ENCODE results near the gene TTC31. TPM values are rescaled to one million over a fixed set of nuclear protein-coding genes. Genes with fewer than 3 reads are reported as not detected.

Gene TTC31
- total and polyA plus RNA-seq, 4 donors, result 9.9 to 26.4 (median 15.8) TPM

DNA sequence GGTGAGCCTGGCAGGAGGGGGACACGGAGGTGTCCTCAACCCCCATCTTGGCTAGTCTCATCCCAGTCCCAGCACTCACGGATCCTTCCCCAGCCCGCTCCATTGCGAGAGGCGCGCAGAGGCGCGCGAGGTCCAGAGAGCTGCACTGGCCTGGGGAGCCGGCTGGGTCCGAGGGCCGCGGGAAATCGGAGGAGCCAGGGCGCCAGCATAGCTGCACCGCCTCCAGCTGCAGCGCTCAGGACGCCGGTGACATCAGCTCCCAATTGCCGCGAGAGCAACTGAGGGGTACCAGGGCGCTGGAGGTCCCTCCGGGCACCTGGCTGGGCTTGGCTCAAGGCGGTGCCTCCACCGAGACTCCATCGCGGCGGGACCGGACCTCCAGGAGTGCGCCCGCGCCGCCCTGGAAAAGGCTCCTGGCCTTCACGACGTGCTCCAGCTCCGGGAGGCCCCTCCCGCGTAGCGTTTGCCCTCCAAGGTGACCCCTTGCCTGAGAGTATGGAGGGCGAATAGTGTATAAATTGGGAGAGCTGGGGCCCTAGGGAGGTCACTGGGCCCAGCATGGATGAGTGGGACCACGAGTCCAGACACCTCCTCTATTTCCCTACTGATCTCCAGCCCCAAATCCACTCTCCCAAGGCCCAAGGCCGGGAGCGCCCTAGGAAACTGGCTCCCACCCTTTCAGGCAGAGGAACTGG, 46.6 kb upstream of the TTC31 start:
- no peak overlapping the region for H3K4me3 ChIP-seq (ENCODE audit: low read depth in 1 of 3, low read length in 3 of 3)
- H3K36me3 ChIP-seq (ENCODE audit: control insufficient read depth in 4 of 4, insufficient read depth in 3 of 4, low read depth in 1 of 4, low read length in 3 of 4), result peaks cover 0 to 18% (median 10%) of the 10 kb centered on the region in 4 donors
- TF ChIP-seq YY1 (IDR thresholded peaks at IDR 0.05) (no peak), EGR1 (IDR thresholded peaks at IDR 0.05; ENCODE audit: low read depth in 2 of 2) (no peak), FOXA1 (IDR thresholded peaks at IDR 0.05) (no peak), FOXA2 (IDR thresholded peaks at IDR 0.05) (no peak), HNF4A (conservative IDR thresholded peaks at IDR 0.05) (no peak), TAF1 (conservative IDR thresholded peaks at IDR 0.05) (no peak), SP1 (IDR thresholded peaks at IDR 0.05) (no peak), GABPA (IDR thresholded peaks at IDR 0.05 in 1 of 2, conservative IDR thresholded peaks at IDR 0.05 in 1 of 2) (no peak), RAD21 (IDR thresholded peaks at IDR 0.05) (no peak), RXRA (IDR thresholded peaks at IDR 0.05) (no peak), NR2F2 (IDR thresholded peaks at IDR 0.05) (no peak), JUND (IDR thresholded peaks at IDR 0.05) (no peak), HNF4G (IDR thresholded peaks at IDR 0.05) (no peak)
- TF ChIP-seq, protein P1, sequence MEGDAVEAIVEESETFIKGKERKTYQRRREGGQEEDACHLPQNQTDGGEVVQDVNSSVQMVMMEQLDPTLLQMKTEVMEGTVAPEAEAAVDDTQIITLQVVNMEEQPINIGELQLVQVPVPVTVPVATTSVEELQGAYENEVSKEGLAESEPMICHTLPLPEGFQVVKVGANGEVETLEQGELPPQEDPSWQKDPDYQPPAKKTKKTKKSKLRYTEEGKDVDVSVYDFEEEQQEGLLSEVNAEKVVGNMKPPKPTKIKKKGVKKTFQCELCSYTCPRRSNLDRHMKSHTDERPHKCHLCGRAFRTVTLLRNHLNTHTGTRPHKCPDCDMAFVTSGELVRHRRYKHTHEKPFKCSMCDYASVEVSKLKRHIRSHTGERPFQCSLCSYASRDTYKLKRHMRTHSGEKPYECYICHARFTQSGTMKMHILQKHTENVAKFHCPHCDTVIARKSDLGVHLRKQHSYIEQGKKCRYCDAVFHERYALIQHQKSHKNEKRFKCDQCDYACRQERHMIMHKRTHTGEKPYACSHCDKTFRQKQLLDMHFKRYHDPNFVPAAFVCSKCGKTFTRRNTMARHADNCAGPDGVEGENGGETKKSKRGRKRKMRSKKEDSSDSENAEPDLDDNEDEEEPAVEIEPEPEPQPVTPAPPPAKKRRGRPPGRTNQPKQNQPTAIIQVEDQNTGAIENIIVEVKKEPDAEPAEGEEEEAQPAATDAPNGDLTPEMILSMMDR (IDR thresholded peaks at IDR 0.05; ENCODE audit: low read depth, low read length, missing input control), result no peak
- TF ChIP-seq, protein P2, sequence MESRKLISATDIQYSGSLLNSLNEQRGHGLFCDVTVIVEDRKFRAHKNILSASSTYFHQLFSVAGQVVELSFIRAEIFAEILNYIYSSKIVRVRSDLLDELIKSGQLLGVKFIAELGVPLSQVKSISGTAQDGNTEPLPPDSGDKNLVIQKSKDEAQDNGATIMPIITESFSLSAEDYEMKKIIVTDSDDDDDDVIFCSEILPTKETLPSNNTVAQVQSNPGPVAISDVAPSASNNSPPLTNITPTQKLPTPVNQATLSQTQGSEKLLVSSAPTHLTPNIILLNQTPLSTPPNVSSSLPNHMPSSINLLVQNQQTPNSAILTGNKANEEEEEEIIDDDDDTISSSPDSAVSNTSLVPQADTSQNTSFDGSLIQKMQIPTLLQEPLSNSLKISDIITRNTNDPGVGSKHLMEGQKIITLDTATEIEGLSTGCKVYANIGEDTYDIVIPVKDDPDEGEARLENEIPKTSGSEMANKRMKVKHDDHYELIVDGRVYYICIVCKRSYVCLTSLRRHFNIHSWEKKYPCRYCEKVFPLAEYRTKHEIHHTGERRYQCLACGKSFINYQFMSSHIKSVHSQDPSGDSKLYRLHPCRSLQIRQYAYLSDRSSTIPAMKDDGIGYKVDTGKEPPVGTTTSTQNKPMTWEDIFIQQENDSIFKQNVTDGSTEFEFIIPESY (IDR thresholded peaks at IDR 0.05), result no peak
- TF ChIP-seq, protein P3, sequence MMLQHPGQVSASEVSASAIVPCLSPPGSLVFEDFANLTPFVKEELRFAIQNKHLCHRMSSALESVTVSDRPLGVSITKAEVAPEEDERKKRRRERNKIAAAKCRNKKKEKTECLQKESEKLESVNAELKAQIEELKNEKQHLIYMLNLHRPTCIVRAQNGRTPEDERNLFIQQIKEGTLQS (IDR thresholded peaks at IDR 0.05), result no peak
- TF ChIP-seq, protein P4, sequence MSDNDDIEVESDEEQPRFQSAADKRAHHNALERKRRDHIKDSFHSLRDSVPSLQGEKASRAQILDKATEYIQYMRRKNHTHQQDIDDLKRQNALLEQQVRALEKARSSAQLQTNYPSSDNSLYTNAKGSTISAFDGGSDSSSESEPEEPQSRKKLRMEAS (IDR thresholded peaks at IDR 0.05), result no peak
- H3K27ac ChIP-seq (ENCODE audit: low read depth in 1 of 2, low read length in 2 of 2), result no peak overlapping the region
- 91% methylated on average over 43 of the region's 43 CpGs for WGBS
- H3K9me3 ChIP-seq (ENCODE audit: control insufficient read depth in 4 of 4, low read length in 3 of 4), result no peaks in the 10 kb centered on the region
- H3K4me1 ChIP-seq (ENCODE audit: control insufficient read depth in 4 of 4, insufficient read depth in 4 of 4, low read length in 3 of 4), result peaks cover 18 to 53% (median 44%) of the 10 kb centered on the region in 4 donors
- DNase-seq (ENCODE audit: low spot score), result no peak
- no peak overlapping the region for H3K9ac ChIP-seq (ENCODE audit: low read depth in 1 of 2, low read length in 2 of 2)
- H3K27me3 ChIP-seq (ENCODE audit: control insufficient read depth in 4 of 4, insufficient read depth in 4 of 4, low read length in 3 of 4), result no peaks in the 10 kb centered on the region

DNA sequence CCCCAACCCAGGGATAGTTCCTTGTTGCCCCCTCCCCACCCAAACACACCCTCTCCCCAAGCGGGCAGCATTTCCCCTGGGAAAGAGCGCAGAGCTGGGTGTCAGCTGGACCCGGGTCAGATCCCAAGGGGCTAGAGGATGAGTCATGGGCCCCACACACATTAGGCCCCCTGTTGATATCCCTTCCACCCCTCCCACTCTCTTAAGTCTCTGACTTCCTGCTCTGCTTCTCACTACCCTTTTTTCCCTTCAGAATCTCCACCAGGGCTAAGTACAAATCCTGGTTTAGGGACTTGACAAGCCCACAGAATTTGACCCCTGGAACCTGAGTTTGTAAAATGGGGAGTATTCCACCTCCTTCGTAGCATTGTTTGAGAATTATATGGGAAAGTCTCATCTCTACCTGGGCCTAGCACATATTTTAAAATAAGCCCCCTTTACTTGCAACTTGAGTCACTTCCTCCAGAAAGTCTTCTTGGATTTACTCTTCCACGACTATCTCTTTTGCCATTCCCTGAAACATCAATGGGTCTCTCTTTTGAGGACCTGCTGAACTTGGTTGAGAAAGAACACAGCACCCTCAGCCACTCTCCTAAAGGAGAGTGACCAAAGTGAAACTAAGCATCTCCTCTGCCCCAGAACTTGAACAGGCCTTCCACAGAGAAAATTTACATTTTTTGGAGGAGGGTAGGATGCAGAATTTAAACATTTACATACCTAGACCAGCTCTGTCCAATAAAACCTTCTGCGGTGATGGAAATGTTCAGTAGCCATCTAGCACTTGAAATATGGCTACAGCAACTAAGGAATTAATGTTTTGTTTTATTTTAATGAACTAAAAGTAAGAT, 45.8 kb upstream of the TTC31 start:
- Histone ChIP-seq H3K4me1 (ENCODE audit: control insufficient read depth in 4 of 4, insufficient read depth in 4 of 4, low read length in 3 of 4) (peaks cover 21 to 46% (median 37%) of the 10 kb centered on the region in 4 donors), H3K27ac (ENCODE audit: low read depth in 1 of 2, low read length in 2 of 2) (no peak overlapping the region), H3K4me3 (ENCODE audit: low read depth in 1 of 3, low read length in 3 of 3) (no peak overlapping the region)
- TF ChIP-seq, protein P3 (IDR thresholded peaks at IDR 0.05), result no peak
- TF ChIP-seq, protein P1 (IDR thresholded peaks at IDR 0.05; ENCODE audit: low read depth, low read length, missing input control), result no peak
- TF ChIP-seq YY1 (IDR thresholded peaks at IDR 0.05) (no peak), HNF4A (conservative IDR thresholded peaks at IDR 0.05) (no peak), FOXA2 (IDR thresholded peaks at IDR 0.05) (no peak), JUND (IDR thresholded peaks at IDR 0.05) (no peak), GABPA (IDR thresholded peaks at IDR 0.05 in 1 of 2, conservative IDR thresholded peaks at IDR 0.05 in 1 of 2) (no peak), RAD21 (IDR thresholded peaks at IDR 0.05) (no peak)
- TF ChIP-seq, protein P2 (IDR thresholded peaks at IDR 0.05), result no peak

More for the DNA sequence above, 45.8 kb upstream of the TTC31 start:
- no peaks in the 10 kb centered on the region for H3K9me3 ChIP-seq (ENCODE audit: control insufficient read depth in 4 of 4, low read length in 3 of 4)
- H3K9ac ChIP-seq (ENCODE audit: low read depth in 1 of 2, low read length in 2 of 2), result no peak overlapping the region
- no peaks in the 10 kb centered on the region for H3K27me3 ChIP-seq (ENCODE audit: control insufficient read depth in 4 of 4, insufficient read depth in 4 of 4, low read length in 3 of 4)
- peaks cover 0 to 10% (median 3%) of the 10 kb centered on the region in 4 donors for H3K36me3 ChIP-seq (ENCODE audit: control insufficient read depth in 4 of 4, insufficient read depth in 3 of 4, low read depth in 1 of 4, low read length in 3 of 4)
- DNase-seq (ENCODE audit: low spot score), result no peak
- 81% methylated on average over 6 of the region's 6 CpGs for WGBS
